PC-9 (cell line): Measurements from ENCODE around the gene EHBP1L1. TPM values are rescaled to one million over a fixed set of nuclear protein-coding genes. Genes with fewer than 3 reads are reported as not detected.
A peak's percentile ranks its signal among the peaks of the same experiment; 100 is the strongest.
"Not testable (repeated sequence)": the region's sequence is repeated elsewhere in the genome, so short reads cannot be mapped to it uniquely, and the experiment has no call there.

Source experiments
- BruUV-seq: library from RNA; stranded (reverse); fragments of 400-500 nt; replicated peaks from 2 replicates; lab custom pipeline; 2021; lab: Mats Ljungman, UMichigan
- CTCF ChIA-PET: fragments of 300-600 bp; sonication (Branson Sonifier 250); formaldehyde crosslinking; loops from one replicate; lab custom pipeline; 2022; ENCODE audit warnings: antibody characterized with exemption; lab: Charles Lee
- POLR2A ChIA-PET: fragments of 300-600 bp; sonication (Branson Sonifier 250); formaldehyde crosslinking; loops from one replicate; lab custom pipeline; 2022; ENCODE audit warnings: antibody characterized with exemption; ENCODE audit not compliant: unreplicated experiment; lab: Charles Lee
- DNase-seq, 2 experiments: peaks; one replicate each; pipeline versions ENCODE4 v3.0.0 to v3.0.0-alpha.2; 2015 to 2022; ENCODE audit warnings: mixed read lengths in 1 of 2
- H2AFZ ChIP-seq: fragments of 200-600 bp; sonication (generic); 2 replicates; pipeline ENCODE4 v1.8.1; 2017; ENCODE audit warnings: antibody characterized with exemption
- H3F3A ChIP-seq: fragments of 200-600 bp; sonication (generic); 2 replicates; pipeline ENCODE4 v1.8.1; 2017; ENCODE audit warnings: antibody characterized with exemption, mild to moderate bottlenecking, low read depth; ENCODE audit not compliant: insufficient read depth
- H3K27ac ChIP-seq: fragments of 200-600 bp; sonication (generic); 2 replicates; pipeline ENCODE4 v1.6.1; 2016; ENCODE audit warnings: mixed run types
- H3K27me3 ChIP-seq: fragments of 200-600 bp; sonication (generic); 2 replicates; pipeline ENCODE4 v1.6.1; 2016; ENCODE audit warnings: low read depth, mixed run types; ENCODE audit not compliant: insufficient read depth
- H3K36me3 ChIP-seq: fragments of 200-600 bp; sonication (generic); 2 replicates; pipeline ENCODE4 v1.6.1; 2016; ENCODE audit warnings: low read depth, mixed run types
- H3K4me1 ChIP-seq: fragments of 200-600 bp; sonication (generic); replicated peaks from 2 replicates; pipeline ENCODE4 v1.6.1; 2016; ENCODE audit warnings: mixed run types; ENCODE audit not compliant: insufficient read depth
- H3K4me2 ChIP-seq: fragments of 200-600 bp; sonication (generic); 2 replicates; pipeline ENCODE4 v1.6.1; 2017; ENCODE audit warnings: mixed run types
- H3K4me3 ChIP-seq: fragments of 200-600 bp; sonication (generic); 2 replicates; pipeline ENCODE4 v1.6.1; 2016; ENCODE audit warnings: mixed run types
- H3K79me2 ChIP-seq: fragments of 200-600 bp; sonication (generic); 2 replicates; pipeline ENCODE4 v1.6.1; 2017; ENCODE audit warnings: low read depth, mixed run types
- H3K9me2 ChIP-seq: fragments of 200-600 bp; sonication (generic); 2 replicates; pipeline ENCODE4 v1.8.1; 2017; ENCODE audit warnings: mild to moderate bottlenecking; ENCODE audit not compliant: insufficient read depth
- H3K9me3 ChIP-seq: fragments of 200-600 bp; sonication (generic); 2 replicates; pipeline ENCODE4 v1.8.1; 2016; ENCODE audit warnings: low read depth; ENCODE audit not compliant: insufficient read depth
- H4K20me1 ChIP-seq: fragments of 200-600 bp; sonication (generic); 2 replicates; pipeline ENCODE4 v1.8.1; 2017; ENCODE audit not compliant: insufficient read depth
- CTCF ChIP-seq: fragments of 200-600 bp; sonication (generic); conservative IDR thresholded peaks from 2 replicates; pipeline ENCODE4 v1.6.1; 2017; ENCODE audit warnings: mixed run types, antibody characterized with exemption, mild to moderate bottlenecking, moderate library complexity
- EZH2 ChIP-seq: fragments of 200-600 bp; sonication (generic); IDR thresholded peaks from 2 replicates; pipeline ENCODE4 v1.8.0; 2017; ENCODE audit warnings: antibody characterized with exemption, low read depth
- intact Hi-C: fragments of 100-400 bp; cut with micrococcal nuclease; formaldehyde crosslinking; loops from one replicate; pipeline ENCODE4 v1.10.0; 2022; ENCODE audit not compliant: unreplicated experiment
- total RNA-seq: library from RNA; stranded (reverse); gene quantifications from 2 replicates; pipeline ENCODE4 v1.2.3, GENCODE V29; 2021

EHBP1L1 gene
- total RNA-seq, 1 experiment from 2014 or later, result 123 TPM

GRCh38 chr11:65637794-65638419 lies 62.1 kb downstream of the EHBP1L1 start, which contains the start of gene SIPA1:
Gene SIPA1 (plus strand): TSS chr11:65638101. CDS start chr11:65640922, 2,821 bp downstream.
- Histone ChIP-seq H3K27me3 (no peaks in the 10 kb centered on the region), H3K4me2 (peak within 1 kb of the TSS; percentile 91), H3K4me3 (peak within 1 kb of the TSS; percentile 57), H2AFZ (peak within 1 kb of the TSS; percentile 44; the same call in 1 of the 2 replicates), H3K36me3 (peaks cover 14% of the 10 kb centered on the region), H3K9me2 (no peaks in the 10 kb centered on the region), H3K9me3 (no peaks in the 10 kb centered on the region), H3K4me1 (peaks cover 17% of the 10 kb centered on the region), H3F3A (peaks cover 36% of the 10 kb centered on the region), H3K27ac (peak within 1 kb of the TSS; percentile 18), H3K79me2 (no peaks in the 10 kb centered on the region), H4K20me1 (peaks cover 10% of the 10 kb centered on the region; the same call in 1 of the 2 replicates)
- TF ChIP-seq CTCF, result peak; percentile 68
- no peak for TF ChIP-seq EZH2
- CTCF ChIA-PET, result interaction anchor here (0.6 to 1.2 kb wide), 5 partner anchors 67 to 432 kb away, joined by 3 to 10 read pairs (median 4); partner anchors contain the start of gene PACS1
- DNase-seq, result peak; percentile 86 to 94
- no TSS peak for BruUV-seq
- POLR2A ChIA-PET, result interaction anchor here (0.5 to 0.8 kb wide), 16 partner anchors 14 to 979 kb away, joined by 3 to 12 read pairs (median 4); partner anchors contain the start of genes EHBP1L1, SCYL1 and ZNRD2
- intact Hi-C loops, result loop anchor here (1.0 to 5.0 kb wide), 5 partner anchors 15 to 249 kb away; partner anchors contain the start of genes FIBP and PCNX3

DNA sequence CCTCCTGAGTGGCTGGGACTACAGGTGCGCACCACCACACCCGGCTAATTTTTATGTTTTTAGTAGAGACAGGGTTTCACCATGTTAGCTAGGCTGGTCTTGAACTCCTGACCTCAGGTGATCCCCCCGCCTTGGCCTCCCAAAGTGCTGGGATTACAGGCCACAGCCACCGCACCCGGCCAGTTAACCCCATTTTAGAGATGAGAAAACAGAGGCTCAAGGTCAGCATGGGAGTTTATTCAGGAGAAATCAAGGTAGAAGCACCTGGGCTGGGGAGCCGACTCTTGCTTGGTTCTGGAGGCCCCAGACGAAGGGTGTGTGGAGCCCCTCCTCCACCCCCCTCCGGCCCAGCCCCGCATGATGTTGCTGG lies 63.4 kb downstream of the EHBP1L1 start:
- H3K4me3 ChIP-seq, H3K9me3 ChIP-seq, BruUV-seq, H3K27ac ChIP-seq, H3K9me2 ChIP-seq, H3K79me2 ChIP-seq, CTCF ChIA-PET, H2AFZ ChIP-seq, H4K20me1 ChIP-seq, H3K27me3 ChIP-seq: not testable (repeated sequence)
- DNase-seq, result peak in 1 of 2 experiments; percentile 18
- Histone ChIP-seq H3K36me3 (peaks cover 14% of the 10 kb centered on the region), H3K4me1 (peaks cover 17% of the 10 kb centered on the region), H3K4me2 (peak overlapping the region; percentile 91; the same call in 1 of the 2 replicates), H3F3A (peaks cover 44% of the 10 kb centered on the region)
- intact Hi-C loops, result loop anchor here (2.0 to 5.0 kb wide), 3 partner anchors 14 to 248 kb away; partner anchors contain the start of gene FIBP
- POLR2A ChIA-PET, result interaction anchor here (0.5 kb wide), 1 partner anchor 24 kb away, joined by 3 read pairs; no protein-coding TSS in a partner anchor

DNA sequence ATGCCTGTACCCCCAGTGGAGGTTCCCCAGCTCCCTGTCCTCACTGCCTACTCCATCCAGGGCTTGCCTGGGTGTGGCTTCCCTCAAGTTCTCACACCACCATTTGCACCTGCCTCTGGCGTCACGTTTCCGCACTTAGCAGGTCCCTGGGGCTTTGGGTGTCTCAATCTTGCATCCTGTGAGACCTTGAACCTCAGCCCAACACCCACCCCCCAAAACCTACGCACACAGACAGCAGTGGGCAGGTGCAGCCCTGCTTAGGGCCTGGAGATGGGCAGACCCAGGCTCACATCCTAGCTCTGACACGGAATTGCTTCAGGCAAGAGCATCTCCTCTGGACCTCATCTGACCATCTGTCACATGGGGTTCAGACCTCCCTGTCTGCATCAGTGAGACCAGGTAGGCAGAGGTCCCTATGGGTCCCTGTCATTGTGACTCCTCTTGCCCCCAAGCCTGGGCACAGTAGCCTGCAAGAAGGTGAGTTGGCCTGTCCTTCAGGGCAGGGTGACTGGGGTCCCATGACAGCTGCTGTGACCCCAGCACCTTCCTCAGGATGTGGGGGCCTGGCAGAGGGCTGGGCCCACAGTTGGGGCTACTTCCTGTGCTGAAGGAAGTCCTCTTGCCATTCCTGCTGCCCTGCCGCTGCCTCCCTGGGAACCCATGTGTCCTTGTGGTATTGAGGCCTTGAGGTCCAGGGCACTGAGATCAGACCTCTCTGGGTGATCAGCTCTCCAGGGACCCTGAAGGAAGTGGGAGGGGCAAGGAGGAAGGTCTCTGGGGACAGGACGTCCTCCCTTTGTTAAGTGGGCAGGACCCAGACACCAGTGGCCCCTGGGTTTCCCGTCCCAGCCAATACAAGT lies 64.0 kb downstream of the EHBP1L1 start:
- H3K4me1 ChIP-seq, result peaks cover 17% of the 10 kb centered on the region
- ChIA-PET POLR2A (interaction anchor here (0.5 kb wide), 1 partner anchor 25 kb away, joined by 3 read pairs; no protein-coding TSS in a partner anchor), CTCF (no interaction called here)
- H3K9me3 ChIP-seq, result no peaks in the 10 kb centered on the region
- intact Hi-C loops, result loop anchor here (2.0 to 5.0 kb wide), 3 partner anchors 13 to 247 kb away; partner anchors contain the start of gene FIBP
- no peak overlapping the region for H3K4me2 ChIP-seq
- no peak overlapping the region for H2AFZ ChIP-seq
- H3K27me3 ChIP-seq, result no peaks in the 10 kb centered on the region
- H3K79me2 ChIP-seq, result no peaks in the 10 kb centered on the region
- TSS peak; percentile 2 for BruUV-seq
- TF ChIP-seq EZH2 (no peak), CTCF (no peak)
- H3K36me3 ChIP-seq, result peaks cover 14% of the 10 kb centered on the region
- H4K20me1 ChIP-seq, result peaks cover 10% of the 10 kb centered on the region; the same call in 1 of the 2 replicates
- no peaks in the 10 kb centered on the region for H3K9me2 ChIP-seq
- no peak overlapping the region for H3K27ac ChIP-seq
- H3K4me3 ChIP-seq, result no peak overlapping the region
- DNase-seq, result peak in 1 of 2 experiments; percentile 31
- H3F3A ChIP-seq, result peaks cover 44% of the 10 kb centered on the region
